Right atrium auricular region (tissue), 2 donors: ENCODE data around the gene CNEP1R1. TPM values are rescaled to one million over a fixed set of nuclear protein-coding genes. Genes with fewer than 3 reads are reported as not detected.

Experiments
- DNase-seq: peaks from one replicate; pipeline ENCODE4 v3.0.0-alpha.2; 2019; ENCODE audit warnings: low spot score
- H3K27ac ChIP-seq, 2 donors: fragments of 200-600 bp; sonication (generic); 1 replicate in 1 of 2; 2 replicates in 1 of 2; pipeline ENCODE4 v1.5.1; 2016 to 2019
- H3K27me3 ChIP-seq, 2 donors: fragments of 200-600 bp; sonication (generic); one replicate each; pipeline versions ENCODE4 v1.5.1 to v1.6.0; 2017 to 2019
- H3K36me3 ChIP-seq: fragments of 200-600 bp; sonication (generic); one replicate; pipeline ENCODE4 v1.5.1; 2016
- H3K4me1 ChIP-seq, 2 donors: fragments of 200-600 bp; sonication (generic); one replicate each; pipeline versions ENCODE4 v1.5.1 to v1.6.0; 2017 to 2019
- H3K4me3 ChIP-seq, 2 donors: fragments of 200-600 bp; sonication (generic); 1 replicate in 1 of 2; 2 replicates in 1 of 2; pipeline ENCODE4 v1.5.1; 2017 to 2019; ENCODE audit warnings: mild to moderate bottlenecking in 1 of 2, moderate library complexity in 1 of 2
- H3K9me3 ChIP-seq, 2 donors: fragments of 200-600 bp; sonication (generic); one replicate each; pipeline ENCODE4 v1.5.1; 2019
- CTCF ChIP-seq, 2 donors: fragments of 200-600 bp; sonication (generic); IDR thresholded peaks; one replicate each; pipeline ENCODE4 v1.5.1; 2019; ENCODE audit warnings: antibody characterized with exemption in 2 of 2
- total RNA-seq, 2 donors: library from RNA; depleted of rRNA; stranded (reverse); fragments of >200 nt; gene quantifications; one replicate each; pipeline ENCODE4 v1.1.0, GENCODE V29; 2016

Gene CNEP1R1
- total RNA-seq, 2 donors from 2014 or later, result 11.6 to 13.3 TPM

- H3K4me1 ChIP-seq, result no peaks in the 10 kb centered on the region
- DNase-seq, result no peak
Observed at GRCh38 chr16:49997721-49998251, 27.2 kb upstream of the CNEP1R1 start.

GRCh38 chr16:49998991-49999390 is 26.0 kb upstream of the CNEP1R1 start:
- no peak for DNase-seq
- Histone ChIP-seq H3K27ac (no peak overlapping the region), H3K4me1 (no peaks in the 10 kb centered on the region), H3K36me3 (no peaks in the 10 kb centered on the region), H3K4me3 (no peak overlapping the region), H3K27me3 (no peaks in the 10 kb centered on the region), H3K9me3 (no peaks in the 10 kb centered on the region)
- no peak for TF ChIP-seq CTCF (IDR thresholded peaks at IDR 0.05)

More at GRCh38 chr16:49997721-49998251, 27.2 kb upstream of the CNEP1R1 start:
- H3K27me3 ChIP-seq, result no peaks in the 10 kb centered on the region
- TF ChIP-seq CTCF (IDR thresholded peaks at IDR 0.05), result no peak
- no peaks in the 10 kb centered on the region for H3K9me3 ChIP-seq
- H3K27ac ChIP-seq, result no peak overlapping the region
- H3K36me3 ChIP-seq, result no peaks in the 10 kb centered on the region
- H3K4me3 ChIP-seq, result no peak overlapping the region

GRCh38 chr16:50001144-50001543 is 23.9 kb upstream of the CNEP1R1 start:
- Histone ChIP-seq H3K9me3 (no peaks in the 10 kb centered on the region), H3K4me3 (no peak overlapping the region), H3K4me1 (no peaks in the 10 kb centered on the region), H3K27me3 (no peaks in the 10 kb centered on the region), H3K27ac (no peak overlapping the region), H3K36me3 (no peaks in the 10 kb centered on the region)
- TF ChIP-seq CTCF (IDR thresholded peaks at IDR 0.05), result no peak
- DNase-seq, result no peak

GRCh38 chr16:50002190-50002589 is 22.8 kb upstream of the CNEP1R1 start:
- no peak for DNase-seq
- TF ChIP-seq CTCF (IDR thresholded peaks at IDR 0.05), result no peak
- Histone ChIP-seq H3K4me3 (no peak overlapping the region), H3K27ac (no peak overlapping the region), H3K4me1 (no peaks in the 10 kb centered on the region), H3K9me3 (no peaks in the 10 kb centered on the region), H3K27me3 (no peaks in the 10 kb centered on the region), H3K36me3 (no peaks in the 10 kb centered on the region)

- DNase-seq, result no peak
- Histone ChIP-seq H3K4me1 (no peaks in the 10 kb centered on the region), H3K27me3 (no peaks in the 10 kb centered on the region), H3K4me3 (no peak overlapping the region), H3K27ac (no peak overlapping the region), H3K36me3 (no peaks in the 10 kb centered on the region), H3K9me3 (no peaks in the 10 kb centered on the region)
- TF ChIP-seq CTCF (IDR thresholded peaks at IDR 0.05), result no peak
Observed at GRCh38 chr16:50004239-50004638, 20.8 kb upstream of the CNEP1R1 start.

- Histone ChIP-seq H3K4me1 (no peaks in the 10 kb centered on the region), H3K9me3 (no peaks in the 10 kb centered on the region), H3K27me3 (no peaks in the 10 kb centered on the region), H3K36me3 (no peaks in the 10 kb centered on the region), H3K4me3 (no peak overlapping the region), H3K27ac (no peak overlapping the region)
- no peak for DNase-seq
- no peak for TF ChIP-seq CTCF (IDR thresholded peaks at IDR 0.05)
Observed at GRCh38 chr16:50006964-50007363, 18.1 kb upstream of the CNEP1R1 start.
